Prostate gland (tissue), 2 donors: ENCODE data around the gene RHCE. TPM values are rescaled to one million over a fixed set of nuclear protein-coding genes. Genes with fewer than 3 reads are reported as not detected.

Experiments
- DNase-seq: peaks from one replicate; pipeline ENCODE4 v3.0.0-alpha.2; 2019; ENCODE audit warnings: low spot score
- H3K27ac ChIP-seq, 2 donors: fragments of 200-600 bp; sonication (generic); 2 replicates each; pipeline ENCODE4 v1.5.1; 2017 to 2019
- H3K27me3 ChIP-seq: fragments of 200-600 bp; sonication (generic); replicated peaks from 2 replicates; pipeline ENCODE4 v1.5.1; 2019; ENCODE audit not compliant: insufficient read depth
- H3K36me3 ChIP-seq, 2 donors: fragments of 200-600 bp; sonication (generic); 1 replicate in 1 of 2; 2 replicates in 1 of 2; pipeline versions ENCODE4 v1.5.1 to v1.8.1; 2017 to 2019
- H3K4me1 ChIP-seq: fragments of 200-600 bp; sonication (generic); replicated peaks from 2 replicates; pipeline ENCODE4 v1.5.1; 2019
- H3K4me3 ChIP-seq, 2 donors: fragments of 200-600 bp; sonication (generic); 2 replicates each; pipeline ENCODE4 v1.5.1; 2017 to 2019
- H3K9me3 ChIP-seq: fragments of 200-600 bp; sonication (generic); 2 replicates; pipeline ENCODE4 v1.5.1; 2017
- CTCF ChIP-seq, 4 experiments: fragments of 200-600 bp in 2 of 4; fragments of 450-650 bp in 2 of 4; sonication (generic) in 2 of 4; IDR thresholded peaks; 1 replicate in 3 of 4; 2 replicates in 1 of 4; pipeline ENCODE4 v1.5.1; 2016 to 2019; ENCODE audit warnings: antibody characterized with exemption in 4 of 4, mild to moderate bottlenecking in 2 of 4, moderate library complexity in 2 of 4
- POLR2A ChIP-seq: fragments of 450-650 bp; IDR thresholded peaks from one replicate; pipeline ENCODE4 v1.6.1; 2016; ENCODE audit warnings: antibody characterized with exemption, mild to moderate bottlenecking
- POLR2AphosphoS5 ChIP-seq: sonication (generic); formaldehyde crosslinking; IDR thresholded peaks from one replicate; pipeline ENCODE4 v1.6.1; 2017; ENCODE audit warnings: antibody characterized with exemption
- WGBS: methylation state at CpG from one replicate; pipeline ENCODE4 v1.1.5; 2018; 5-methylcytosine and 5-hydroxymethylcytosine counted together
- intact Hi-C: fragments of 100-400 bp; cut with DNase I; formaldehyde crosslinking; loops from one replicate; pipeline ENCODE4 v1.14.2; 2022
- total RNA-seq, 2 donors: library from RNA; depleted of rRNA; stranded (reverse); fragments of >200 nt; gene quantifications; one replicate each; pipeline ENCODE4 v1.1.0, GENCODE V29; 2016

RHCE gene
- total RNA-seq, 2 donors from 2014 or later, result 2.4 to 3.9 TPM

- no peak for TF ChIP-seq CTCF (IDR thresholded peaks at IDR 0.05)
- no peak for TF ChIP-seq POLR2AphosphoS5
- TF ChIP-seq POLR2A, result no peak
- DNase-seq, result no peak
- Histone ChIP-seq H3K27me3 (no peaks in the 10 kb centered on the region), H3K4me1 (peaks cover 13% of the 10 kb centered on the region), H3K36me3 (no peaks in the 10 kb centered on the region), H3K9me3 (no peaks in the 10 kb centered on the region), H3K4me3 (no peak overlapping the region), H3K27ac (peak overlapping the region in 1 of 2 donors; percentile 19)
- WGBS, result 34% methylated on average over 4 of the region's 4 CpGs
- intact Hi-C loops, result loop anchor here (5.0 kb wide), 1 partner anchor 49 kb away; no protein-coding TSS in a partner anchor
These were observed 13.0 kb upstream of the RHCE start for GRCh38 chr1:25433389-25434186.

GRCh38 chr1:25432749-25433388 lies 12.2 kb upstream of the RHCE start:
- intact Hi-C loops, result loop anchor here (5.0 kb wide), 1 partner anchor 49 kb away; no protein-coding TSS in a partner anchor
- peak overlapping the region in 1 of 2 donors; percentile 93 for H3K4me3 ChIP-seq
- H3K36me3 ChIP-seq, result no peaks in the 10 kb centered on the region
- H3K27ac ChIP-seq, result peak overlapping the region in 1 of 2 donors; percentile 19
- 45% methylated on average over 6 of the region's 6 CpGs for WGBS
- H3K4me1 ChIP-seq, result peaks cover 13% of the 10 kb centered on the region
- H3K9me3 ChIP-seq, result no peaks in the 10 kb centered on the region
- H3K27me3 ChIP-seq, result no peaks in the 10 kb centered on the region
- DNase-seq, result no peak
- TF ChIP-seq CTCF (IDR thresholded peaks at IDR 0.05) (no peak), POLR2A (no peak), POLR2AphosphoS5 (no peak)

GRCh38 chr1:25431955-25432719 lies 11.5 kb upstream of the RHCE start:
- peak; percentile 16 for TF ChIP-seq POLR2AphosphoS5
- TF ChIP-seq POLR2A, result no peak
- H3K27me3 ChIP-seq, result no peaks in the 10 kb centered on the region
- peaks cover 13% of the 10 kb centered on the region for H3K4me1 ChIP-seq
- 13% methylated on average over 6 of the region's 6 CpGs for WGBS
- no peaks in the 10 kb centered on the region for H3K36me3 ChIP-seq
- no peak for DNase-seq
- H3K9me3 ChIP-seq, result no peaks in the 10 kb centered on the region
- intact Hi-C loops, result loop anchor here (5.0 kb wide), 1 partner anchor 50 kb away; no protein-coding TSS in a partner anchor
- peak overlapping the region; percentile 87 to 93 for H3K4me3 ChIP-seq
- peak overlapping the region; percentile 86 to 92 for H3K27ac ChIP-seq

- H3K9me3 ChIP-seq, result no peaks in the 10 kb centered on the region
- H3K27ac ChIP-seq, result peak overlapping the region; percentile 86 to 92
- intact Hi-C loops, result loop anchor here (5.0 kb wide), 1 partner anchor 51 kb away; no protein-coding TSS in a partner anchor
- no peaks in the 10 kb centered on the region for H3K27me3 ChIP-seq
- H3K36me3 ChIP-seq, result no peaks in the 10 kb centered on the region
- peak; percentile 10 for DNase-seq
- peaks cover 9% of the 10 kb centered on the region for H3K4me1 ChIP-seq
- H3K4me3 ChIP-seq, result peak overlapping the region; percentile 87 to 93
- under 1% methylated on average over 32 of the region's 89 CpGs for WGBS
- TF ChIP-seq CTCF (IDR thresholded peaks at IDR 0.05) (no peak), POLR2A (peak; percentile 30)
These were observed 10.6 kb upstream of the RHCE start for GRCh38 chr1:25430967-25431881.
